ENCODE data around the gene ZBBX. TPM values are rescaled to one million over a fixed set of nuclear protein-coding genes. Genes with fewer than 3 reads are reported as not detected.

The ZBBX gene
- total RNA-seq, 4 donors from 2014 or later, result not detected

Other genes starting within 250 kb of the ZBBX start
- gene SERPINI2, start 93.7 kb upstream of the ZBBX start, total RNA-seq, result under 1 TPM in 1 of 4 donors, not detected in 3; 0.94 TPM